Heart right ventricle (tissue), 16 donors: ENCODE measurements around the gene NEU1. TPM values are rescaled to one million over a fixed set of nuclear protein-coding genes. Genes with fewer than 3 reads are reported as not detected.
"Not testable (repeated sequence)": the region's sequence is repeated elsewhere in the genome, so short reads cannot be mapped to it uniquely, and the experiment has no call there.

Source experiments
- ATAC-seq, 8 donors: fragments of 200-7000 bp; cut with Tn5 transposase; one replicate each; pipeline ENCODE4 v1.9.1; 2020; ENCODE audit warnings: mild to moderate bottlenecking in 8 of 8, moderate library complexity in 8 of 8, moderate number of reproducible peaks in 1 of 8
- DNase-seq, 2 donors: peaks; one replicate each; pipeline ENCODE4 v3.0.0-alpha.2; 2020
- H3K27ac ChIP-seq, 10 donors: fragments of 200-600 bp; sonication (generic) in 2 of 10; one replicate each; pipeline versions ENCODE4 v1.5.0 to v1.8.0; 2020 to 2022; ENCODE audit warnings: mild to moderate bottlenecking in 3 of 10
- H3K27me3 ChIP-seq, 7 donors: fragments of 200-600 bp; one replicate each; pipeline ENCODE4 v1.8.0; 2021 to 2022; ENCODE audit warnings: mild to moderate bottlenecking in 2 of 7
- H3K36me3 ChIP-seq, 9 donors: fragments of 200-600 bp; sonication (generic) in 1 of 9; one replicate each; pipeline versions ENCODE4 v1.5.0 to v1.8.0; 2020 to 2022; ENCODE audit warnings: mild to moderate bottlenecking in 2 of 9
- H3K4me1 ChIP-seq, 9 donors: fragments of 200-600 bp; sonication (generic) in 1 of 9; one replicate each; pipeline versions ENCODE4 v1.5.0 to v1.8.0; 2020 to 2022; ENCODE audit warnings: mild to moderate bottlenecking in 4 of 9
- H3K4me3 ChIP-seq, 10 donors: fragments of 200-600 bp; sonication (generic) in 2 of 10; one replicate each; pipeline versions ENCODE4 v1.5.0 to v1.8.0; 2020 to 2022; ENCODE audit warnings: mild to moderate bottlenecking in 7 of 10, moderate library complexity in 2 of 10
- H3K9me3 ChIP-seq, 11 donors: fragments of 200-600 bp in 10 of 11; sonication (generic) in 2 of 11; one replicate each; pipeline versions ENCODE4 v1.5.0 to v1.8.0; 2013 to 2022; ENCODE audit warnings: mild to moderate bottlenecking in 2 of 11, control low read depth in 1 of 11, moderate library complexity in 1 of 11
- WGBS, 2 donors: extraction: QIAGEN DNeasy Blood & Tissue Kit; methylation state at CpG; one replicate each; pipeline ENCODE4 v1.1.7; 2013; ENCODE audit warnings: inconsistent platforms in 1 of 2; 5-methylcytosine and 5-hydroxymethylcytosine counted together
- intact Hi-C, 10 donors: fragments of 100-400 bp; cut with DNase I; formaldehyde crosslinking; loops; one replicate each; pipeline versions ENCODE4 v1.11.1 to v1.14.2; 2022
- polyA plus RNA-seq, 2 donors: library from polyadenylated mRNA; stranded (reverse); fragments of 200-250 nt; gene quantifications; one replicate each; pipeline ENCODE4 v1.2.3, GENCODE V29; 2013
- total RNA-seq, 10 donors: library from RNA; stranded (reverse); fragmentation: NEBNext Ultra II Directional in 3 of 10; extraction: Animal tissue kit (Norgen Biotek cat#: 25700) in 3 of 10; gene quantifications; one replicate each; pipeline versions ENCODE4 v1.2.1 to v1.2.4, GENCODE V29; 2021 to 2023
- TF ChIP-seq, protein P1 (sequence below), 9 donors: fragments of 200-600 bp; sonication (generic) in 2 of 9; IDR thresholded peaks; one replicate each; pipeline versions ENCODE4 v1.5.0 to v1.8.0; 2021 to 2022; ENCODE audit warnings: antibody characterized with exemption in 9 of 9, mild to moderate bottlenecking in 5 of 9, moderate library complexity in 1 of 9
- donor health status: Arrhythmogenic right ventricular cardiomyopathy.
- donor health status: ischemic (EF 13 %, LVEDD 7.1; RV severe dilation, severe dysfunction).
- donor health status: healthy with polysubstance abuse.
- donor health status: DM: no; HTN: yes; CAD: no.
- donor health status: DM: no; HTN: no; CAD: no.
- donor health status: ischemic (EF 25% LVEDD 6.9; RV normal size, moderate dysfunction).
- donor health status: ischemic (EF 25% LVEDD 5.7; RV mildly dilated, moderate dysfunction).
- donor health status: healthy.
- donor health status: DM: yes; HTN: yes; CAD: no.
- donor health status: Ischemic cardiomyopathy.
- donor health status: ischemic (EF 35%, LVEDD 5.7; RV mildly dilated, moderate dysfunction).
- donor health status: nonischemic (EF 11% LVEDD 7.7; RV severe dilation, severe dysfunction).
- donor health status: DM: yes; HTN: yes; CAD: no.
- donor health status: PGD.
- donor health status: ischemic (EF 29% LVEDD 5.4; RV normal size, mild dysfunction).
- donor health status: nonischemic (EF 23%, LVEDD 6.1; RV moderate dilation, normal function).

NEU1 gene
- total and polyA plus RNA-seq, 12 donors = 15.7 to 48.0 (median 22.3) TPM

DNA sequence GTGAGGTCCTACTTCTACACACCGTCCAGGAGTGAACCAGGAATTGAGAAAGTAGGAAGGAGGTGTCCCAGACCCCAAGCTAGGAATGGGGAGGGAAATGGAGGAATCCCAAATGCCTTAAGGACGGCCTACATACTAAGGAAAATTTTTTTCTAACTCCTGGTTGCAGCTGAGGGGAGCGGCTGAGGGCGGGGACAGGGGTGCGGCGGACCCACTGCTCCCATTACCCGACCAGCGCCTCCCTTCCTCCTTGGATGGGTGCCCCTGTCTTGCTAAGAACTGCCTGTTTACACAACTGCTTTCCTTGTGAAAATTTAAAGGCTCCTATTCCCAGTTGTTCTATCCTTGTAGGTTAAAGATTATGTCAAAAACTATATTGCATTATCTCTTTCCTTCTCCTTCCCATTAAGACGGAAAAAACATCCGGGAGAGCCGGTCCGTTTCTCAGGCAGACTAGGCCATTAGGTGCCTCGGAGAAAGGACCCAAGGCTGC, 35.8 kb downstream of the NEU1 start:
- no peaks in the 10 kb centered on the region for H3K9me3 ChIP-seq
- no peaks in the 10 kb centered on the region for H3K27me3 ChIP-seq
- ATAC-seq (peak; percentile 30 to 61 (median 55)), DNase-seq (peak; percentile 84 to 89)
- intact Hi-C loops = loop anchor here in 3 of 10 donors (2.0 to 10.0 kb wide), 3 partner anchors 32 to 282 kb away; partner anchors contain the start of genes ATP6V1G2 (in 1 of the 3), CLIC1 (in 1 of the 3), DDX39B (in 1 of the 3) and NFKBIL1 (in 1 of the 3)
- no peaks in the 10 kb centered on the region for H3K36me3 ChIP-seq
- H3K4me1 ChIP-seq = peaks cover 9 to 52% (median 42%) of the 10 kb centered on the region in 9 donors
- WGBS, 2 donors = 0 to 1% methylated on average over 13 of the region's 13 CpGs
- TF ChIP-seq, protein P1, sequence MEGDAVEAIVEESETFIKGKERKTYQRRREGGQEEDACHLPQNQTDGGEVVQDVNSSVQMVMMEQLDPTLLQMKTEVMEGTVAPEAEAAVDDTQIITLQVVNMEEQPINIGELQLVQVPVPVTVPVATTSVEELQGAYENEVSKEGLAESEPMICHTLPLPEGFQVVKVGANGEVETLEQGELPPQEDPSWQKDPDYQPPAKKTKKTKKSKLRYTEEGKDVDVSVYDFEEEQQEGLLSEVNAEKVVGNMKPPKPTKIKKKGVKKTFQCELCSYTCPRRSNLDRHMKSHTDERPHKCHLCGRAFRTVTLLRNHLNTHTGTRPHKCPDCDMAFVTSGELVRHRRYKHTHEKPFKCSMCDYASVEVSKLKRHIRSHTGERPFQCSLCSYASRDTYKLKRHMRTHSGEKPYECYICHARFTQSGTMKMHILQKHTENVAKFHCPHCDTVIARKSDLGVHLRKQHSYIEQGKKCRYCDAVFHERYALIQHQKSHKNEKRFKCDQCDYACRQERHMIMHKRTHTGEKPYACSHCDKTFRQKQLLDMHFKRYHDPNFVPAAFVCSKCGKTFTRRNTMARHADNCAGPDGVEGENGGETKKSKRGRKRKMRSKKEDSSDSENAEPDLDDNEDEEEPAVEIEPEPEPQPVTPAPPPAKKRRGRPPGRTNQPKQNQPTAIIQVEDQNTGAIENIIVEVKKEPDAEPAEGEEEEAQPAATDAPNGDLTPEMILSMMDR (IDR thresholded peaks at IDR 0.05) = no peak
- peak overlapping the region; percentile 3 to 78 (median 66) for H3K4me3 ChIP-seq
- peak overlapping the region; percentile 85 to 99 (median 96) for H3K27ac ChIP-seq

DNA sequence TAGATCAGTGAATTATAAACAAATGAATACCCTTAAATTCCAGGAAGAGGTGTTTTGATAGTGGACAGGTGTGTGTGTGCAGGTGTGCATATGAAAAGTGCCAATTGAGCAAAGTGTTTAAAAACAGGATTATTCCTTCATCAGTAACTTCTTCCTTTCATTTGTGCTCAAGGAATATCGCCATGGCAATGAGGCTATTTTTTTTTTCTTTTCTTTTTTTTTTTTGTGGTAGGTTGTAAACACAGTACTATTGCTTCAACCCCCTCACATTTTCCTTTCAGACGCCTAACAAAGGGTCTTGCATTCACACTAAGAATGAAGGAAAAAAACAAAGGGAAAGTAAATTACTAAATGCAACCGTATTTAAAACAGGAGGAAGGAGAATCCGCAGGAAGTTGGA, 37.1 kb downstream of the NEU1 start:
- Histone ChIP-seq H3K9me3 (no peaks in the 10 kb centered on the region), H3K36me3 (no peaks in the 10 kb centered on the region), H3K27me3 (no peaks in the 10 kb centered on the region), H3K4me3 (peak overlapping the region in 1 of 10 donors; percentile 75), H3K4me1 (peaks cover 14 to 50% (median 41%) of the 10 kb centered on the region in 9 donors), H3K27ac (peak overlapping the region in 7 of 10 donors; percentile 89 to 99 (median 97))
- TF ChIP-seq, protein P1 (IDR thresholded peaks at IDR 0.05) = no peak
- DNase-seq (no peak), ATAC-seq (no peak)
- intact Hi-C loops = loop anchor here in 2 of 10 donors (5.0 to 10.0 kb wide), 2 partner anchors 88 to 281 kb away; partner anchors contain the start of genes ATP6V1G2 (in 1 of the 2), CLIC1 (in 1 of the 2), DDX39B (in 1 of the 2) and NFKBIL1 (in 1 of the 2)
- 77 to 78% methylated on average over 4 of the region's 4 CpGs for WGBS, 2 donors

DNA sequence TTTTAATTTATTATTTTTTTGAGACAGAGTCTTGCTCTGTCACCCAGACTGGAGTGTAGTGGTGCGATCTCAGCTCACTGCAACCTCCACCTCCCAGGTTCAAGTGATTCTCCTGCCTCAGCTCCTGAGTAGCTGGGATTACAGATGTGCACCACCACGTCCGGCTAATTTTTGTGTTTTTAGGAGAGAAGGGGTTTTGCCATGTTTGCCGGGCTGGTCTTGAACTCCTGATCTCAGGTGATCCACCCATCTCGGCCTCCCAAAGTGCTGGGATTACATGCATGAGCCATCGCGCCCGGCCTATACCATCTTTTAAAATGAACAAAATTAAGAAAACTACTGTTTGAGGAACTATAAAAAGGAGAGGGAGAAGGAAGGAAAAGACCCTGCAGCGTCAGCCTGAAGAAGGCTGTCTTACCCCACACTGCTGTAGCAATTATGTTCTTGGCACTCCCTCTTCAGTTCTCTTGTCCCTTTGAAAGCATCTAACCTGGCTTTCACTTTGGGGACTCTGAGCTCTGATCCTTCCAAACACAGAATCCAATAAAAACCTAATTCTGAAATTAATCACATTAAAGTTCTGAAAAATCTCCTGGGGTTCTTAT, 38.9 kb downstream of the NEU1 start:
- DNase-seq, ATAC-seq, H3K36me3 ChIP-seq, H3K9me3 ChIP-seq, H3K27me3 ChIP-seq: not testable (repeated sequence)
- Histone ChIP-seq H3K4me3 (peak overlapping the region in 1 of 10 donors; percentile 6), H3K4me1 (peaks cover 14 to 66% (median 53%) of the 10 kb centered on the region in 9 donors), H3K27ac (peak overlapping the region; percentile 5 to 99 (median 98))
- intact Hi-C loops = loop anchor here in 1 of 10 donors (10.0 kb wide), 1 partner anchor 279 kb away; the partner anchor contains the start of genes ATP6V1G2, DDX39B and NFKBIL1
- WGBS, 2 donors = 88 to 90% methylated on average over 9 of the region's 9 CpGs

DNA sequence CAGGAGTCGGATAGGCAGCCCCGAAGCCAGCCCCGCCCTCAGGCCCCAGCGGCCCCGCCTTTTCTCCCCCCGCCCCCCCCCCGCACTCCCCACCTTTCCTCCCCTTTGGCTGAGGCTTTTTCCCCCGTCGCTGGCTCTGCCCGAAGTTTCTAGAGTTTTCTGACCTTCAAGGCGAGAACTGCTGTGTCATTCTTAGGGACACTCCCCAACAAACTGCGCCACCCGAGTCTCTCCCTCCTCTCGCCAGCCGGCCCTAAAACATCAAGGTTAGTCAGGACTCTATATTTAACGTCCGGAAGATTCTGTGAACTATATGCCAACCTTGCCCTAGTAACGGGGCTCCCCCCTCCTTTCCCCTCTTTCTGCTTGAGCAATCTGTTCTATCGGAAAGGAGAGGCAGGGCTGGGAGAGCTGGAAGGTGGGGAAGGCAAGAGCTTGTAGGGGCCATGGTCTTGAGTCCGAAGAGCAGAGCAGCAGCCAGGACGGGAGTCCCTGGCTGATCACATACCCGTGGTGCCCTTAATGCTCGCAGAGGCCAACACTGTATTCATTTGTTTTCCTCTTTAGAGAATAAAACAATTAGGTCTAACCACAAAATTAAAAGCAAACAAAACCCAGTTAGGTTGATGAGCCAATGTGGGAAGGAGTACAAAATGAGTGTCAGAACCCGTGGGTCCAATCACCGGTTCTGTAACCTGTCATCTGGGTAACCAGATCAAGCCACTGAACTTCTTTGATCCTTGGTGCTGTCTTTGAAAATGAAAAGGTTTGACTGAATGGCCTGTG, 40.4 kb downstream of the NEU1 start:
- peaks cover 16 to 80% (median 62%) of the 10 kb centered on the region in 9 donors for H3K4me1 ChIP-seq
- H3K4me3 ChIP-seq = peak overlapping the region; percentile 36 to 73 (median 56)
- TF ChIP-seq, protein P1 (IDR thresholded peaks at IDR 0.05) = no peak
- no peaks in the 10 kb centered on the region for H3K36me3 ChIP-seq
- peak; percentile 57 to 78 (median 72) for ATAC-seq
- 1 to 2% methylated on average over 24 of the region's 25 CpGs for WGBS, 2 donors
- no peaks in the 10 kb centered on the region for H3K27me3 ChIP-seq
- no peaks in the 10 kb centered on the region for H3K9me3 ChIP-seq
- H3K27ac ChIP-seq = peak overlapping the region; percentile 93 to 99 (median 98)
- peak; percentile 78 to 88 for DNase-seq
- intact Hi-C loops = loop anchor here in 1 of 10 donors (10.0 kb wide), 1 partner anchor 277 kb away; the partner anchor contains the start of genes ATP6V1G2, DDX39B and NFKBIL1
